ENCODE data around the gene STAP1.
"Not testable (repeated sequence)": the region's sequence is repeated elsewhere in the genome, so short reads cannot be mapped to it uniquely, and the experiment has no call there.

STAP1 gene, protein sequence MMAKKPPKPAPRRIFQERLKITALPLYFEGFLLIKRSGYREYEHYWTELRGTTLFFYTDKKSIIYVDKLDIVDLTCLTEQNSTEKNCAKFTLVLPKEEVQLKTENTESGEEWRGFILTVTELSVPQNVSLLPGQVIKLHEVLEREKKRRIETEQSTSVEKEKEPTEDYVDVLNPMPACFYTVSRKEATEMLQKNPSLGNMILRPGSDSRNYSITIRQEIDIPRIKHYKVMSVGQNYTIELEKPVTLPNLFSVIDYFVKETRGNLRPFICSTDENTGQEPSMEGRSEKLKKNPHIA

DNA sequence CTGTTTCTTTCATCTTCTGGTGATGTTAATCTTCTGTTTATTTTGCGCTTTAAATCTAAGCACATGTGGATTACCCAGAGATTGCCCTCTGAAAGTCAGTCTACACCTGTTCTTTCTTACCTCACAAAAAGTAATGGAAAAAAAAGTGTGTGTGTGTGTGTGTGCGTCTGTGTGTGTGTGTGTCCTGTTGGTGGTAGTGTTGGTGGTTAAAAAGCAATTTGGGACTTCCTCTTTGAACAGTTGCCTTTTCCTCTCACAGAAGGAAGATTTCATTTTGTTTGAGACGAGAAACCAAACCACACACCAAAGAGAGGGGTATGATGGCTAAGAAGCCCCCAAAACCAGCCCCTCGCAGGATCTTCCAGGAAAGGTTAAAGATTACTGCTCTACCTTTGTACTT is at the start of gene STAP1:
STAP1 (plus strand) TSS at position 235 of the 400 bp plus-strand sequence; CDS start at position 318, 83 bp downstream.
- DNase-seq (ENCODE audit: low spot score) = peak; percentile 6

DNA sequence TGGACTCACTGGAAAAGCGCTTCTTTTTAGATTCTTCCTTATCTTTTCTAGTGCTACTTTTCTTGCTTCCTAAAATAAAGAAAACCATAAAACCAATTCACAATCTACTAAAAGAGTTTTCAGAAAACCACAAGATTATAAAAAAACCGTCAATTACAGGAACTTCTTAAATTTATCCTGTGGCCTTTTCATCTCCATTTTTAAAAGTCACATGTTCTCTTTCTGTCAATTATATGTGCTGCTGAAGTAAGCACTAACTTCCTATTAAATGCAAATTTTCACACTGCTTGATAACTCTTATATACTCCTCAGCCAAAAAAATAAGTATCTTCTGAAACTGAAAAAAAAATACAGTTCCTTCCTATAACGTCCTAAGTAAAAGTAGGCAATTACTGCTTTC is 46.0 kb upstream of the STAP1 start:
- no peak for DNase-seq (ENCODE audit: low spot score)

DNA sequence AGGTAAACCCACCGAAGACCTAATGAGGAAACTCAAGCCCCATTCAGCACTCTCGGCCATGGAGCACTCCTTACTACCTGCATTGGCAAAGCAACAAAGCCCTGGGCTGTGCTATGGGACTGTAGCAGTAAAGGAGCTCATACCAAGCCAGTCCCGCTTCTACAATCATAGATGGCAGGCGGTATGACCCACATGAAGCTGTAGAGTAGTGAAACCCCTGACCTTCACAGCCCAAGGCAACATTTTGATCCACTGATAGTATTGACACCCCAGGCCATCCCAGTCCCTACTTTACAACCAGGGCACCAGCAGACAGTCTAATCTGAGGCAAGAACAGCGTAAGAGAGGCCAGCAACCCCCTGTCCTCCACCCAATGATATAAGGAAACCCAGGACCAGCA is 38.4 kb upstream of the STAP1 start:
- DNase-seq (ENCODE audit: low spot score) = no peak

DNA sequence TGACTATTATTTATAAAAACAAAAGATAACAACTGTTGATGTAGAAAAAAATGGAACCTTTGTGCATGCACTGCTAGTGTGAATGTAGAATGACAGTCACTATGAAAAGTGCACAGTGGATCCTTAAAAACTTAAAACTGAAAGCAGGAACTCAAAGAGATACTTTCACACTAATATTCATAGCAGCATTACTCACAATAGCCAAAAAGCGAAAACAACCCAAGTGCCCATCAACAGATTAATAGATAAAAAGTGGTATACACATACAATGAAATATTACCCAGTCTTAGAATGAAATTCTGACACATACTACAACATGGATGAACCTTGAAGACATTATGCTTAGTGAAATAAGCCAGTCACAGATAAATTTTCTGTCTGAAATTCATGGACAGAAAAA is 37.0 kb upstream of the STAP1 start:
- no peak for DNase-seq (ENCODE audit: low spot score)

DNA sequence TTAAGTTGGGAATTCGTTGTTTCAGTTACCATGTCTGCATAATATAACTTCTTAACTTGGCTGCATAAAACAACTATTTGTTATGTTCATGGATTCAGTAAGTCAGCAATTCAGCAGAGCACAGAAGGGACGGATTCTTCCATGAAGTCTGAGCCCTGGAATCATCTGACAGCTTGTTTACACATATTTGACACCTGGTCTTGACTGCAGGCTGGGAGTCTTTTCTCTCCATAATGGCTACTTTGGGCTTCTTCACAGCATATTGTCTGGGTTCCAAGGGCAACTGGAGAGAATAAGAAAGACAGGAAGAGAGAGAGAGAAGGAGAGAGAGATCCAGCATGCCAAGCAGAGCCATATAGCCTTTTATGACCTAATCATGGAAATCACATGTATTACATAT is 36.3 kb upstream of the STAP1 start:
- no peak for DNase-seq (ENCODE audit: low spot score)

DNA sequence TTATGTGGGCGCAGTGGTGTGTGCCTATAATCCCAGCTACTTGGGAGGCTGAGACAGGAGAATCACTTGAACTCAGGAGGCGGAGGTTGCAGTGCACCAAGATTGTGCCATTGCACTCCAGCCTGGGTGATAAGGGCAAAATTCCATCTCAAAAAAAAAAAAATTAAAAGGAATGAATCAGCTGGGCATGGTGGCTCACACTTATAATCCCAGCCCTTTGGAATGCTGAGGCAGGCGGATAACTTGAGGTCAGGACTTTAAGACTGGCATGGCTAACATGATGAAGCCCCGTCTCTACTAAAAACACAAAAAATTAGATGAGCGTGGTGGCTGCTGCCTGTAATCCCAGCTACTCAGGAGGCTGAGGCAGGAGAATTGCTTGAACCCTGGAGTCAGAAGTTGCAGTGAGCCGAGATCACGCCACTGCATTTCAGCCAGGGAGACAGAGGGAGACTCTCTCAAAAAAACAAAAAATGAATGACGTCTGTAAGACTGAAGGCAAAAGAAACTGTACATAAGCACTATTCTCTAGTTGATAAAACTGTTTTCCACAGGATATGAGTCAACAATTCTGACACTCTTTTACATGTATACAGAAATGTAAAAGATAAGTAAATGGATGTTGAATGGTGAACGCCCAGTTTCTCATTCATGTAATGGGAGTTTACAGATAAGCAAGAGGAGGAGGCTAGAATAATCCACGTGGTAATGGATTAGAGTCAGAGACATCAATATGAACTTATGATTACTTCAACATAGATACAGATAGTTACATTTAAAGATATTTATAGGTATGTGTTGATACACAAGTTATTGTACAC is 35.5 kb upstream of the STAP1 start:
- DNase-seq (ENCODE audit: low spot score) = no peak

DNA sequence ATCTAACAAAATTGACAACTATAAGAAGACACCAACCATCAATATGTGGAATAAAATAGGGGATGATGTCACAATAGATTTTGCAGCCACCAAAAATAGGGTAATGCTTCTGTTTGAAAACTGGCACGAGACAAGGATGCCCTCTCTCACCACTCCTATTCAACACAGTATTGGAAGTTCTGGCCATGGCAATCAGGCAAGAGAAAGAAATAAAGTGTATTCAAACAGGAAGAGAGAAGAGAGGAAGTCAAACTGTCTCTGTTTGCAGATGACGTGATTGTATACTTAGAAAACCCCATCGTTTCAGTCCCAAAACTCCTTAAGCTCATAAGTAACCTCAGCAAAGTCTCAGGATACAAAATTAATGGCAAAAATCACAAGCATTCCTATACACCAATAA is 34.4 kb upstream of the STAP1 start:
- not testable (repeated sequence) for DNase-seq (ENCODE audit: low spot score)

DNA sequence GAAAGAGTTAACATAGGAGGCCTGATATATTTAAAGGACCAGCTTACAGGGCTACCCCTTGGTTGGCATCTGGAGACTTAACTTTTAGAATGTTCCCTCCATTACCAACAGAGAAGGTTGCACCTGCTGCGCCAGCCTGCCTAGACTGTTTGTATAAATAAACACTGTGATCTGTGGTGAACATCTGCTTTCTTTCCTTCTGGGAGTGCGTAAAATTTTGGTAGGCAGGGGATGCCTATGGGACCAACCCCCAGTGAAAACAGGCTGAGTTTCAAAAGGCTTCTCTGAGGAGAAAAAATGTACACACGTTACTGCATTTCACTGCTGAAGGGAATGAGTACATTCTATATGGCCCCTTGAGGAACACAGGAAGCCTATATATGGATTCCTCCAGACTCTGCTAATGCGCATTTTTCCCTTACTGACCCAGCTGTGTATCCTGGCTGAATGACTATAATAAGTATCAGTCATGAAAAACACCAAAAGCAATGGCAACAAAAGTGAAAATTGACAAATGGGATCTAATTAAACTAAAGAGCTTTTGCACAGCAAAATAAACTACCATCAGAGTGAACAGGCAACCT is 27.1 kb upstream of the STAP1 start:
- no peak for DNase-seq (ENCODE audit: low spot score)

DNA sequence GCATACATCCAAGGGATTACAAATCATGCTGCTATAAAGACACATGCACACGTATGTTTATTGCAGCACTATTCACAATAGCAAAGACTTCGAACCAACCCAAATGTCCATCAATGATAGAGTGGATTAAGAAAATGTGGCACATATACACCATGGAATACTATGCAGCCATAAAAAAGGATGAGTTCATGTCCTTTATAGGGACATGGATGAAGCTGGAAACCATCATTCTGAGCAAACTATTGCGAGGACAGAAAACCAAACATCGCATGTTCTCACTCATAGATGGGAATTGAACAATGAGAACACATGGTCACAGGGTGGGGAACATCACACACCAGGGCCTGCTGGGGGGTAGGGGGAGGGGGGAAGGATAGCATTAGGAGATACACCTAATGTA is 26.1 kb upstream of the STAP1 start:
- DNase-seq (ENCODE audit: low spot score) = not testable (repeated sequence)

DNA sequence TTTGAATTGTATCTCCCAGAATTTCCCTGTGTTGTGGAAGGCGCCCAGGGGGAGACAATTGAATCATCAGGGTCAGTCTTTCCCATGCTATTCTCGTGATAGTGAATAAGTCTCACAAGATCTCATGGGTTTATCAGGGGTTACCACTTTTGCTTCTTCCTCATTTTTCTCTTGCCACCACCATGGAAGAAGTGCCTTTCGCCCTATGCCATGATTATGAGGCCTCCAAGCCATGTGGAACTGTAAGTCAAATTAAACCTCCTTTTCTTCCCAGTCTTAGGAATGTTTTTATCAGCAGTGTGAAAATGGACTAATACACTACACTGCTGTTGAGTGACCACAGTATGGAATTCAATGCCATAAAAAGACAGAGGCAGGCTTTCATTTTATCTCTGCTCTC is 25.4 kb upstream of the STAP1 start:
- DNase-seq (ENCODE audit: low spot score) = no peak

DNA sequence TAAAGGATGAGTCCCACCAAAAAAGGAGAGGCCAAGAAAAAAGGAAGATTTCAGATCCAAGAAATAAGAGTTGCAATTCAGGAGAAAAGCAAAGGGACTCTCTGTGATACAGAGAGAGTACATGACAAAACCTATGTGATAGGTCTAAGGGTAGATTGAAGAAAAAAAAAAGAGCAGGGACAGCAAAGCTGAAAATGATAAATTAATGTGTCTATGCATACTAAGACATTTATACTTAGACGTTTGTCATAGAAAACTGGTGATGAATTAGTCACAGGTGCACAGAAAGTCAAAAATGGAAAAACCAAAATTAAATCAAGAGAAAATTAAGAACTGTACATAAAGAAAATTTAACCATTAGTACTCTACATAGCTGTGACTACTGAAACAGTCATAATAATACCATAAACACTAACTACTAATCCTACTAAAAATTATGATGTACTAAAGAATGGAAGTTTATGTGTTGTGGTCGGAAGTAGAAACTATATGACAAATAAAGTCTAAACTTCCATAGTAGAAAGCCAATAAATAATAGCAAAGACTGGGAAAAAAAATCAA is 23.2 kb upstream of the STAP1 start:
- DNase-seq (ENCODE audit: low spot score) = no peak

DNA sequence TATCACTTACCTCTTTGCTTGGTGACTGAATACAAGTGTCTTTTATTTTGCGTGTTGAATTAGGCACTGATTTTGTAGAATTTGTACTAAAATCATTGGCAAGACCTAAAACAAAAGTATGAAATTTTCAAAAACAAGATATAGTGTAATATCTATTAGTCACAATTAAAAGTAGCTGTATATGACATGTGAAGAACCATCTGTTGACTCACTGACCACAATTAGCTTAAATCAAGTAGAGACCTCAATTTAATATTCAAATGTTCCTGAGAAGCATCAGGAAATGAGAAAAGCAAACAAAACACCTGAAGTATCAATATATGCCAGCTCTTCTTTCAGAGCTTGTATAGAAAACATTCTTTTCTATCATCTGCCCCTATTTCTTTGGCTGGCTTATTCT is 18.7 kb upstream of the STAP1 start:
- no peak for DNase-seq (ENCODE audit: low spot score)

DNA sequence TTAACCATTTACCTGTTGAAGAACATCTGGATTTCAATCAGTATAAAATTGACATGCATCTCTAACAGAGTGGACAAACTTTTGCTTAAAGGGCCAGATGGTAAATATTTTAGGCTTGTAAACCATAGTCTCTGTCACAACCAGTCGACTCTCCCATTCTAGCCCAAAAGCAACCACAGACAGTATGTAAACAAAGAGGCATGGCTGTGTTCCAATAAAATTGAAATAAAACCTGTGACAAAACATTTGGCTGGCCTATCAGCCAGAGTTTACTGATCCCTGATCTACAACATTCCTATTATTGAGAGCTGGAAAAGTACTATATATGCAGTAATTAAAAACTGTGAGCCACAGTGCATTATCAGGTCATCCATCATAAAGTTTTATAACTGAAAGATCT is 16.5 kb upstream of the STAP1 start:
- DNase-seq (ENCODE audit: low spot score) = no peak

DNA sequence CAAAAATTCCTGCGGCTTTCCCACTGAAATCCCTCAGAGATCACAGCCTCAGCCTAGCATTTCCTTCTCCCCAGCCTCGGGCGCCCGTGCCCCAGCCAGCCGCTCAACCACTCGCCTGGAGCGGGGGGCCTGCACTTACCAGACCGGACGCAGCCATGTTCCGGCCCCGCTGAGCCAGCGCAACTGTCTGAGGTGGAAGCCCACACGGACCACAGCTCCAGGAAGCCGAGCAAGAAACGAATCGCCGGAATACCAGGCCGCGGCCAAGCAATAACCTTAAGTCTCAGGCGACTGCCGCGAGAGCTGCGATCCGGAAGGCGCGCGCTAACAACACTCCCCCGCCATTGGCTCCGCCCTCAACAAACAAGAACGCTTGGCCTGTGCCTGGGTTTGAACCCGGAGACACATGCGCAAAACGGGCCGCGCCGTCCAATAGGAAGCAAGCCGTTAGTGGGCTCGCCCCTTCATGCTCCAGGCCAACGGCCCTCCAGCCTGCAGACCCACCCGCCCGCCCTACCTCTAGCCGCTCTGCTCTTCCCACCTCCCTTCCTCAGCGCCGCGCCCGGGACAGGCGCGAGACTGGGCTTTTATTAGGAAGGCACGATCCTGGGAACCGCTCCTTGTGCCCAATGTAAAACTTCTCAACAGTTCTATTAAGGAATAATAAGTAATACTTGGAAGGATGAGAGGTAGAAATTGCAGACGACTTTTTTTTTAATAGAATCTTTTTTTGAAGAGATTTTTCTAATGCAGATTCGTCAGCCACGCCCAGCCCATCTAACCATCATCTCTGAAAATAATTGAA is 13.1 kb upstream of the STAP1 start, which contains the start of gene CENPC:
CENPC (minus strand) TSS at position 305 of the 805 bp plus-strand sequence; CDS start at position 157, 148 bp downstream.
- DNase-seq (ENCODE audit: low spot score) = peak; percentile 96

DNA sequence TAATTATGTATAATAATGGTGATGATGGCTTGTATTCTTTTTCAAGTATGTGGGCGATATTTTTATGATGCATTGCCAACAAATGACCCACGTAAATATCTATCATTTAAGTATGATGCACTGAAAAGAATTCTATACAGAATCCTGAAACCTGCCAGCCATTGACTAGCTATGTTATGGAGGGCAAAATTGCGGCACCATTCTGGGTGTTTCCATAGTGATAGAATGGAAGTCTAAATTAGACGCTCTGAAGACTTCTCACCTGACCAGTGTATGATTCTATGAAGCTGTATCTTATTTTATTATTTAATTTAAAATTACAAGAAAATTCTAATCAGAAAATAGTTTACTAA is 12.5 kb upstream of the STAP1 start:
- DNase-seq (ENCODE audit: low spot score) = peak; percentile 49

DNA sequence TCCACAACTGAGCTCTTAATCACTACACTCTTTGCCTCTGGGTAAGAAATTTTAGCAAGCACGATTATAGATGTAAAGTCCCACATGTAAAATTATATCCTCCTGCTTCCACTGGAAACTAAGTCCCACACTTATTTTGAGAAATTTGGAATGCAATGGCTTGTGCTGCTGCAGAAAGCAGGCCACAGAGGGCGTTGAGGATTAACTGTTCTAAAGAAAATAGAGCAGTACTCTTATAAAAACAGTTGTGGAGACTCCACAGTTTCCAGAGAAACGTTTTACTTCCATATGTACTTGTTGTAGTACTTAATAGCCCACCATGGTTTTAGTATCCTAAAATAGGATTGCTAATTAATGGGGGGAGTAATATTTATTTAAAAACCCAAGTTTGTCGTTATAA is 11.6 kb upstream of the STAP1 start:
- peak; percentile 59 for DNase-seq (ENCODE audit: low spot score)

DNA sequence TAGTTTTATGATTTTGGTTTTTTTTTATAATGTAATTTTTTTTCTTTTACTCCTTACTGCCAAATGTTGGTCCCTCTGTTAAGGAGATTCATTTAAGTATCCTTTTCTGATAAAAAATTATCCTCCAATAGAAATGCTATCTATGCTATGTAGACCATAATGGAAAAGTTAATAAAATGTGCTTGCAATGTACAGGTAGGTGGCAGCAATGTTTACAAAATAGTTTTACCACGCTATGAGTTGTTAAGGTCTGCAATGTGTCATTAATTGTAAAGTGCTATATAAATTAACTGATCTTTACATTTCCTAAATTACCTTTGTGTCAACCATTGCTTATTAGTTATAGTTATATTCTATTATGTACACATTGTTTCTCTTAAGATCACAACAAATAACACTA is 9.4 kb upstream of the STAP1 start:
- DNase-seq (ENCODE audit: low spot score) = peak; percentile 58

DNA sequence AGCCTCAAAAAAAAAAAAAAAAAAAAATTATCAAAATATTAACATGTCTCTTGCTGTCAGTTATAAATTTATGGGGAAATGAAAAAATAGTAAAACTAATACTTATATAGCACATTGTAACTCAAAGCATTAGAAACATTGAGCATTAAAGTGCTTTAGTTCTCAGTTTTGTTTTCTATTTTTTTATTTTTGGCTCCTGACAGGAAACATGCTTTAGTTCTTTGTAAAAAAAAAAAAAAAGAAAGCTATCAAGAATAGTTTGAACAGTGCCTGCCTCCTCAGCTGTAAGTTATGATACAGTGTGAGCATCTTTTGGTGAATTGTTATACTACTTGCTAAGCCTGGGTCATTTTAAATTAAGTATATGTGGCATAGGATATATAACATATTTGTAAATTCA is 8.1 kb upstream of the STAP1 start:
- no peak for DNase-seq (ENCODE audit: low spot score)

DNA sequence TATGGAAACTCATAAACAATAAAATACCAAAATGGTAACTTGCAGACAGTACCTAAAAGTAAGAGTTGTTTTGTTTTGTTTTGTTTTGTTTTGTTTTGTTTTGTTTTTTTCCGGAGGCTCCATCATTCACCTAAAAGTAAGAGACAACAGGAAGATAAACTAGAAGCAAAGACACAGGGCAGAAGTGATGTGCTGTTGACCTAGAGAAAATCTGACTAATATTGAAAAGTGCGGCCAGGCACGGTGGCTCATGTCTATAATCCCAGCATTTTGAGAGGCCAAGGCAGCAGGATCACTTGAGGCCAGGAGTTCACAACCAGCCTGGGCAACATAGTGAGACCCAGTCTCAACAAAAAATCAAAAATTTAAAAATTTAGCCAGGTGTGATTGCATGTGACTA is 7.7 kb upstream of the STAP1 start:
- no peak for DNase-seq (ENCODE audit: low spot score)

DNA sequence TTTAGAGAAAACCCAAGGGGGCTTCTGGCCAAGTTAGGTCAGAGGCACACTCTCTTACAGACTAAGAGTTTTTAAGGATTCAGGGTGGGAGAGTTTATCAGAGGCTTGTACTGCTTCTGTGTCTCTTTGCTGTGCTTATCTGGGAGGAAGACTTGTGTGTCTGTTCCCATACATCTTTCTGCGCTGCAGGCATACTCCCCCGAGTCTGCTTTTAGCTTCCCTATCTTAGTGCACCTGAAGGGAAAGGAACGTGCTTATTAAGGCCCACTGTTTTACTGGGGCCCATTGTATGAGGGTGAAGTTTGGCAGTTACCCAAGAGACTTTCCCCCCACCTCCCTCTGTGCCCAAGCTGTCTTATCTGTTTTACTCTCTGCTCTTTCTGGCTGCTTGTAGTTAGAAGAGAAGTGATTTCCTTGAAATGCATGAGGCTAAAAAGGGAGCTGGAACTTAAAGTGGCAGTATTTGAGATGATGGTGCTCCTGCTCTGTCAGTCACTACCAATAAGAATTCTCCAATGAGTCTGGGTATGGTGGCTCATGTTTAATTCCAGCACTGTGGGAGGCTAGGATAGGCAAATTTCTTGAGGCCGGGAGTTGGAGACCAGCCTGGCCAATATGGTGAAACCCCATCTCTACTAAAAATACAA is 6.3 kb upstream of the STAP1 start:
- DNase-seq (ENCODE audit: low spot score) = not testable (repeated sequence)

DNA sequence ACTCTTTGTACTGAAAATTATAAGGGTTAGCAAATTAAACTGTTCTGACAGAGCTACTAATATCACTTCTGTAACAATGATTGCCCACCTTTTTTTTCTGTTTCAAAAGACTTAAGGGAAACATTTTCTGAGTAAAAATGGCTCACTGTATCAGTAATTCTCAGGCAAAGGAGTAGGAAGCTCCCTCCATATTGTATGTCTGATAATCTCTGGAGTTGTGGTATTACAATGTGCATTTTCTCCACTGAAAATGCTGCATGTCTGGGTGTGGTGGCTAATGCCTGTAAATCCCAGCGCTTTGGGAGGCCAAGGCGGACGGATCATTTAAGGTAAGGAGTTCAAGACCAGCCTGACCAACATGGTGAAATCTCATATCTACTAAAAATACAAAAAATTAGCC is 4.4 kb upstream of the STAP1 start:
- no peak for DNase-seq (ENCODE audit: low spot score)
